GM23338 (cell line): Measurements from ENCODE around the gene HMG20B.

Experiments used
- CREB1 ChIP-seq: fragments of 250-450 bp; sonication (Bioruptor Pico); IDR thresholded peaks from 2 replicates; pipeline ENCODE4 v1.5.0; 2020; ENCODE audit warnings: low read depth, mild to moderate bottlenecking, moderate library complexity
- EZH2phosphoT487 ChIP-seq: fragments of 200-600 bp; sonication (generic); IDR thresholded peaks from one replicate; pipeline ENCODE4 v1.8.1; 2018; ENCODE audit warnings: antibody characterized with exemption; ENCODE audit not compliant: unreplicated experiment
- POLR2AphosphoS5 ChIP-seq: IDR thresholded peaks from 2 replicates; pipeline ENCODE4 v1.6.1; 2016; ENCODE audit warnings: antibody characterized with exemption, low read depth
- TF ChIP-seq, protein P1 (sequence below): IDR thresholded peaks from one replicate; pipeline ENCODE4 v1.6.1; 2018; ENCODE audit warnings: antibody characterized with exemption; ENCODE audit not compliant: unreplicated experiment
- TF ChIP-seq, protein P2 (sequence below), 2 experiments: fragments of 200-600 bp in 1 of 2; sonication (generic) in 1 of 2; conservative IDR thresholded peaks; 2 replicates each; pipeline versions ENCODE4 v1.5.1 to v1.6.1; 2016 to 2017; ENCODE audit warnings: antibody characterized with exemption in 2 of 2, low read depth in 2 of 2, mild to moderate bottlenecking in 2 of 2, moderate library complexity in 1 of 2

DNA sequence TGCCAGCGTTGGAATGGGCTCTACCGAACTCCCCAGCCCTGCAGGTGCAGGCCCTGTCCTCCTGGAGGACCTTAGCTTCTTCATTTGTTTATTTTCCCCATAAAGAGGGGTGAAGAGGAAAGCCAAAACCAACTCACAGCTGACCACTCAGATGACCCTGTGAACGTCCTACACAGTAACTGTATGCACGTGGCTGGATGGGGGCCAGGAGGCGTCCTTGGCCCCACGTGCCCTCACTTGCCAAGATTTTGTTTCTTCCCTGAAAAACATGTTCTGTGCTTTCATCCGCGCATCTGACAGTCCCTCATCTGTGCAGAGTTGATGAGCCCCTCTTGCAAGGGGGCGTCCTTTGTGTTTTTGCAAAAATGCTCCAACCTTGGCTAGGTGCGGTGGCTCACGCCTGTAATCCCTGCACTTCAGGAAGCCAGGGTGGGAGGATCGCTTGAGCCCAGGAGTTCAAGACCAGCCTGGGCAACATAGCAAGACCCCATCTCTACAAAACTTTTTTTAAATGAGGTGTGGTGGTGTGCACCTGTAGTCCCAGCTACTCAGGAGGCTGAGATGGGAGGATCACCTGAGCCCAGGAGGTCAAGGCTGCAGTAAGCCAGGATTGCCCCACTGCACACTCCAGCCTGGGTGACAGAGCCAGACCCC, 39.1 kb upstream of the HMG20B start:
- TF ChIP-seq, protein P1, sequence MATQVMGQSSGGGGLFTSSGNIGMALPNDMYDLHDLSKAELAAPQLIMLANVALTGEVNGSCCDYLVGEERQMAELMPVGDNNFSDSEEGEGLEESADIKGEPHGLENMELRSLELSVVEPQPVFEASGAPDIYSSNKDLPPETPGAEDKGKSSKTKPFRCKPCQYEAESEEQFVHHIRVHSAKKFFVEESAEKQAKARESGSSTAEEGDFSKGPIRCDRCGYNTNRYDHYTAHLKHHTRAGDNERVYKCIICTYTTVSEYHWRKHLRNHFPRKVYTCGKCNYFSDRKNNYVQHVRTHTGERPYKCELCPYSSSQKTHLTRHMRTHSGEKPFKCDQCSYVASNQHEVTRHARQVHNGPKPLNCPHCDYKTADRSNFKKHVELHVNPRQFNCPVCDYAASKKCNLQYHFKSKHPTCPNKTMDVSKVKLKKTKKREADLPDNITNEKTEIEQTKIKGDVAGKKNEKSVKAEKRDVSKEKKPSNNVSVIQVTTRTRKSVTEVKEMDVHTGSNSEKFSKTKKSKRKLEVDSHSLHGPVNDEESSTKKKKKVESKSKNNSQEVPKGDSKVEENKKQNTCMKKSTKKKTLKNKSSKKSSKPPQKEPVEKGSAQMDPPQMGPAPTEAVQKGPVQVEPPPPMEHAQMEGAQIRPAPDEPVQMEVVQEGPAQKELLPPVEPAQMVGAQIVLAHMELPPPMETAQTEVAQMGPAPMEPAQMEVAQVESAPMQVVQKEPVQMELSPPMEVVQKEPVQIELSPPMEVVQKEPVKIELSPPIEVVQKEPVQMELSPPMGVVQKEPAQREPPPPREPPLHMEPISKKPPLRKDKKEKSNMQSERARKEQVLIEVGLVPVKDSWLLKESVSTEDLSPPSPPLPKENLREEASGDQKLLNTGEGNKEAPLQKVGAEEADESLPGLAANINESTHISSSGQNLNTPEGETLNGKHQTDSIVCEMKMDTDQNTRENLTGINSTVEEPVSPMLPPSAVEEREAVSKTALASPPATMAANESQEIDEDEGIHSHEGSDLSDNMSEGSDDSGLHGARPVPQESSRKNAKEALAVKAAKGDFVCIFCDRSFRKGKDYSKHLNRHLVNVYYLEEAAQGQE = no peak
- TF ChIP-seq, protein P2, sequence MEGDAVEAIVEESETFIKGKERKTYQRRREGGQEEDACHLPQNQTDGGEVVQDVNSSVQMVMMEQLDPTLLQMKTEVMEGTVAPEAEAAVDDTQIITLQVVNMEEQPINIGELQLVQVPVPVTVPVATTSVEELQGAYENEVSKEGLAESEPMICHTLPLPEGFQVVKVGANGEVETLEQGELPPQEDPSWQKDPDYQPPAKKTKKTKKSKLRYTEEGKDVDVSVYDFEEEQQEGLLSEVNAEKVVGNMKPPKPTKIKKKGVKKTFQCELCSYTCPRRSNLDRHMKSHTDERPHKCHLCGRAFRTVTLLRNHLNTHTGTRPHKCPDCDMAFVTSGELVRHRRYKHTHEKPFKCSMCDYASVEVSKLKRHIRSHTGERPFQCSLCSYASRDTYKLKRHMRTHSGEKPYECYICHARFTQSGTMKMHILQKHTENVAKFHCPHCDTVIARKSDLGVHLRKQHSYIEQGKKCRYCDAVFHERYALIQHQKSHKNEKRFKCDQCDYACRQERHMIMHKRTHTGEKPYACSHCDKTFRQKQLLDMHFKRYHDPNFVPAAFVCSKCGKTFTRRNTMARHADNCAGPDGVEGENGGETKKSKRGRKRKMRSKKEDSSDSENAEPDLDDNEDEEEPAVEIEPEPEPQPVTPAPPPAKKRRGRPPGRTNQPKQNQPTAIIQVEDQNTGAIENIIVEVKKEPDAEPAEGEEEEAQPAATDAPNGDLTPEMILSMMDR (conservative IDR thresholded peaks at IDR 0.05; ENCODE audit: low read depth in 2 of 2) = no peak
- TF ChIP-seq EZH2phosphoT487 (no peak), POLR2AphosphoS5 (no peak), CREB1 (no peak)
